HepG2 (cell line): Measurements from ENCODE around the gene KHK. TPM values are rescaled to one million over a fixed set of nuclear protein-coding genes. Genes with fewer than 3 reads are reported as not detected.

Experiments
- BHLHE40 ChIP-seq: IDR thresholded peaks from 2 replicates; pipeline ENCODE4 v1.6.1; 2011; ENCODE audit warnings: low read length, improper control_type of control experiment
- CSRNP1 ChIP-seq: sonication (generic); formaldehyde crosslinking; IDR thresholded peaks from 2 replicates; pipeline ENCODE4 v1.8.1; 2023; ENCODE audit warnings: mild to moderate bottlenecking, missing genetic modification reagents
- GRHL1 ChIP-seq: sonication (generic); formaldehyde crosslinking; conservative IDR thresholded peaks from 2 replicates; pipeline ENCODE4 v1.8.0; 2022; ENCODE audit warnings: missing genetic modification reagents
- KAT8 ChIP-seq: IDR thresholded peaks from 2 replicates; pipeline ENCODE4 v1.6.1; 2016; ENCODE audit warnings: missing genetic modification reagents, missing compliant biosample characterization
- NFAT5 ChIP-seq: sonication (generic); formaldehyde crosslinking; IDR thresholded peaks from 2 replicates; pipeline ENCODE4 v1.4.0; 2020; ENCODE audit warnings: missing genetic modification reagents
- NFKB2 ChIP-seq: sonication (generic); formaldehyde crosslinking; IDR thresholded peaks from 2 replicates; pipeline ENCODE4 v1.4.0; 2020; ENCODE audit warnings: missing genetic modification reagents, borderline replicate concordance
- PBX3 ChIP-seq: sonication (generic); formaldehyde crosslinking; IDR thresholded peaks from 2 replicates; pipeline ENCODE4 v1.8.1; 2023; ENCODE audit warnings: missing genetic modification reagents, inconsistent platforms, borderline replicate concordance
- SATB2 ChIP-seq: sonication (generic); formaldehyde crosslinking; IDR thresholded peaks from 2 replicates; pipeline ENCODE4 v1.5.0; 2020; ENCODE audit warnings: missing genetic modification reagents
- SKI ChIP-seq: fragments of 450-650 bp; IDR thresholded peaks from one replicate; pipeline ENCODE4 v1.6.1; 2018; ENCODE audit warnings: mild to moderate bottlenecking; ENCODE audit not compliant: partially characterized antibody
- SP4 ChIP-seq: sonication (generic); formaldehyde crosslinking; IDR thresholded peaks from 2 replicates; pipeline ENCODE4 v1.8.1; 2023; ENCODE audit warnings: mild to moderate bottlenecking, missing genetic modification reagents
- ZBTB7A ChIP-seq: sonication (generic); formaldehyde crosslinking; IDR thresholded peaks from 2 replicates; pipeline ENCODE4 v1.8.0; 2022; ENCODE audit warnings: mild to moderate bottlenecking, missing genetic modification reagents
- ZNF12 ChIP-seq: sonication (generic); formaldehyde crosslinking; IDR thresholded peaks from 2 replicates; pipeline ENCODE4 v1.5.0; 2020; ENCODE audit warnings: missing genetic modification reagents
- ZNF225 ChIP-seq: sonication (generic); formaldehyde crosslinking; IDR thresholded peaks from 2 replicates; pipeline ENCODE4 v1.4.0; 2020; ENCODE audit warnings: mild to moderate bottlenecking, missing genetic modification reagents
- ZNF30 ChIP-seq: sonication (generic); formaldehyde crosslinking; IDR thresholded peaks from 2 replicates; pipeline ENCODE4 v1.5.0; 2020; ENCODE audit warnings: mild to moderate bottlenecking, missing genetic modification reagents
- ZNF619 ChIP-seq: sonication (generic); formaldehyde crosslinking; IDR thresholded peaks from 2 replicates; pipeline ENCODE4 v1.4.0; 2020; ENCODE audit warnings: mild to moderate bottlenecking, missing genetic modification reagents
- ZNF629 ChIP-seq: sonication (generic); formaldehyde crosslinking; conservative IDR thresholded peaks from 2 replicates; pipeline ENCODE4 v1.5.0; 2020; ENCODE audit warnings: missing genetic modification reagents
- ZNF740 ChIP-seq: sonication (generic); formaldehyde crosslinking; IDR thresholded peaks from 2 replicates; pipeline ENCODE4 v1.4.0; 2020; ENCODE audit warnings: missing genetic modification reagents
- ZNF782 ChIP-seq: sonication (generic); formaldehyde crosslinking; IDR thresholded peaks from 2 replicates; pipeline ENCODE4 v1.4.0; 2020; ENCODE audit warnings: missing genetic modification reagents, mild to moderate bottlenecking, borderline replicate concordance
- ZSCAN31 ChIP-seq: sonication (generic); formaldehyde crosslinking; IDR thresholded peaks from 2 replicates; pipeline ENCODE4 v1.5.0; 2020; ENCODE audit warnings: low read depth, mild to moderate bottlenecking, missing genetic modification reagents
- polyA plus RNA-seq, 8 experiments: library from polyadenylated mRNA; depleted of rRNA in 3 of 8; stranded (reverse) in 7 of 8; unstranded in 1 of 8; fragments of >200 nt; fragmentation: Illumina TruSeq in 4 of 8; extraction: Trizol in 4 of 8; gene quantifications; 2 replicates each; pipeline versions ENCODE4 v1.2.1 to v1.2.3, GENCODE V29; 2011 to 2016; ENCODE audit warnings: low read depth in 4 of 8, missing spikeins in 1 of 8, mixed read lengths in 1 of 8; ENCODE audit not compliant: insufficient read depth in 1 of 8
- total RNA-seq, 5 experiments: library from RNA; depleted of rRNA; stranded (reverse); fragments of >200 nt; fragmentation: Illumina TruSeq; extraction: Trizol; gene quantifications; 2 replicates each; pipeline ENCODE4 v1.2.3, GENCODE V29; 2016; ENCODE audit warnings: low read depth in 1 of 5

Gene KHK
- total and polyA plus RNA-seq, 2 of the 13 experiments (the other 11 are each of a cell fraction or from before 2014, with no cell fraction given): 40.9 to 99.2 TPM

- no peak; the same call in 1 of the 2 replicates for TF ChIP-seq ZNF225 (CRISPR knock-in tag)
- peak; percentile 69 for TF ChIP-seq SP4 (CRISPR knock-in tag)
- TF ChIP-seq BHLHE40: peak; percentile 28; the same call in 1 of the 2 replicates
- TF ChIP-seq SKI: peak; percentile 35
- 0 out of 2 replicates have a peak, but pooled peaks have one; percentile 34 for TF ChIP-seq ZNF619
- peak; percentile 17; the same call in 1 of the 2 replicates for TF ChIP-seq KAT8 (CRISPR knock-in tag)
- no peak for TF ChIP-seq ZNF740
- no peak for TF ChIP-seq ZNF30
- TF ChIP-seq ZSCAN31 (CRISPR knock-in tag): peak; percentile 75; the same call in 1 of the 2 replicates
- peak; percentile 96; the same call in 1 of the 2 replicates for TF ChIP-seq ZBTB7A (CRISPR knock-in tag)
- peak; percentile 59; the same call in 1 of the 2 replicates for TF ChIP-seq NFAT5
- TF ChIP-seq PBX3: 0 out of 2 replicates have a peak, but pooled peaks have one; percentile 40
- no peak for TF ChIP-seq ZNF782
- TF ChIP-seq GRHL1 (CRISPR knock-in tag): no peak; the same call in 1 of the 2 replicates
- peak; percentile 86; the same call in 1 of the 2 replicates for TF ChIP-seq CSRNP1 (CRISPR knock-in tag)
- TF ChIP-seq NFKB2: peak; percentile 81
- no peak for TF ChIP-seq SATB2
- TF ChIP-seq ZNF629 (CRISPR knock-in tag): peak; percentile 7; the same call in 1 of the 2 replicates
- peak; percentile 61 for TF ChIP-seq ZNF12 (CRISPR knock-in tag)
Measured at GRCh38 chr2:27050281-27050995, 36.1 kb upstream of the KHK start (continued).
